Measurements from ENCODE around the gene BCLAF3. TPM values are rescaled to one million over a fixed set of nuclear protein-coding genes. Genes with fewer than 3 reads are reported as not detected.

BCLAF3 gene
- total and polyA plus RNA-seq, 2 of the 13 experiments (the other 11 are each of a cell fraction or from before 2014, with no cell fraction given), result 1.5 to 2.7 TPM

- Histone ChIP-seq H3K4me1 (ENCODE audit: insufficient read depth, low read length) (peaks cover 16% of the 10 kb centered on the region), H4K20me1 (ENCODE audit: insufficient read depth, low read length) (no peaks in the 10 kb centered on the region), H2AFZ (ENCODE audit: low read length) (no peak overlapping the region), H3K79me2 (ENCODE audit: insufficient read depth, low read length) (no peaks in the 10 kb centered on the region), H3K27me3 (ENCODE audit: control insufficient read depth in 1 of 2, insufficient read depth in 2 of 2, low read length in 2 of 2) (no peaks in the 10 kb centered on the region), H3K9ac (ENCODE audit: insufficient read depth, low read depth, low read length) (no peak overlapping the region), H3K27ac (ENCODE audit: extremely low read length, insufficient read depth, low read length) (no peak overlapping the region), H3K4me3 (replicated peaks in 1 of 3; ENCODE audit: insufficient read depth in 1 of 3, low read depth in 2 of 3, low read length in 3 of 3) (no peak overlapping the region), H3K9me3 (ENCODE audit: low read length) (no peaks in the 10 kb centered on the region), H3K36me3 (replicated peaks in 1 of 2; ENCODE audit: control insufficient read depth in 1 of 2, insufficient read depth in 2 of 2, low read length in 2 of 2) (no peaks in the 10 kb centered on the region), H3K4me2 (ENCODE audit: low read depth, low read length) (peak overlapping the region; percentile 23; the same call in 1 of the 2 replicates)
- WGBS (ENCODE audit: low lambda C conversion rate), result 49% methylated on average over 5 of the region's 6 CpGs
- CTCF ChIA-PET (ENCODE audit: low intra/inter-chr PET ratio, low total read pairs), result interaction anchor here (1.1 kb wide), 1 partner anchor 32 kb away, joined by 3 read pairs; the partner anchor contains the start of gene BCLAF3
- TF ChIP-seq ONECUT2 (CRISPR knock-in tag; IDR thresholded peaks at IDR 0.05) (no peak), ATF4 (CRISPR knock-in tag; IDR thresholded peaks at IDR 0.05) (peak in 1 of 2 experiments; percentile 50; a peak in 1 of 4 replicates), CEBPB (IDR thresholded peaks at IDR 0.05; ENCODE audit: borderline replicate concordance, low read depth, low read length) (peak; percentile 40; the same call in 1 of the 2 replicates), ZNF512B (CRISPR knock-in tag; IDR thresholded peaks at IDR 0.05; ENCODE audit: borderline replicate concordance) (no peak), CEBPG (CRISPR knock-in tag; IDR thresholded peaks at IDR 0.05) (peak; percentile 61; the same call in 1 of the 2 replicates), ZNF225 (CRISPR knock-in tag; IDR thresholded peaks at IDR 0.05) (no peak), NFE2L2 (IDR thresholded peaks at IDR 0.05; ENCODE audit: low read length) (peak; percentile 49; the same call in 1 of the 2 replicates), ZNF740 (CRISPR knock-in tag; IDR thresholded peaks at IDR 0.05) (no peak), TFAP4 (IDR thresholded peaks at IDR 0.05; ENCODE audit: borderline replicate concordance, low read depth) (peak; percentile 36; the same call in 1 of the 2 replicates), NR1H2 (CRISPR knock-in tag; IDR thresholded peaks at IDR 0.05; ENCODE audit: borderline replicate concordance, low read depth) (no peak), BCL6 (CRISPR knock-in tag; IDR thresholded peaks at IDR 0.05) (0 out of 2 replicates have a peak, but pooled peaks have one; percentile 13), FOXA3 (CRISPR knock-in tag; IDR thresholded peaks at IDR 0.05) (0 out of 2 replicates have a peak, but pooled peaks have one; percentile 7)
- peak; percentile 80 for ATAC-seq
- in situ Hi-C loops (cut with HindIII; ENCODE audit: extremely low pct_ligation_motif_present, low pct_unique_long_range_greater_than_20kb), result no loop called here
- intact Hi-C loops (cut with micrococcal nuclease; ENCODE audit: unreplicated experiment), result no loop called here
- peak; percentile 57 for DNase-seq (ENCODE audit: low spot score)
- BruUV-seq (replicated peaks), result no TSS peak
- POLR2A ChIA-PET, result no interaction called here
- peak; percentile 32 for FAIRE-seq
Measured at GRCh38 chrX:19958552-19959486, 32.0 kb downstream of the BCLAF3 start.
